Erythroblast (primary cell): ENCODE measurements around the gene POFUT1.

Experiments
- GATA1 ChIP-seq: IDR thresholded peaks from 2 replicates; pipeline ENCODE4 v1.6.1; 2011; ENCODE audit warnings: low read depth, mild to moderate bottlenecking, control low read depth, low read length, moderate library complexity
- POLR2A ChIP-seq: IDR thresholded peaks from 2 replicates; pipeline ENCODE4 v1.6.1; 2011; ENCODE audit warnings: mild to moderate bottlenecking, low read length

GRCh38 chr20:32189691-32190615, 17.7 kb upstream of the POFUT1 start:
- TF ChIP-seq POLR2A (no peak), GATA1 (no peak)
